GM20000 (cell line): ENCODE data around the gene CDK5RAP2.

ENCODE experiments used
- DNase-seq: peaks from one replicate; pipeline ENCODE4 v3.0.0; 2012; ENCODE audit warnings: low spot score
- CTCF ChIP-seq: IDR thresholded peaks from 2 replicates; pipeline ENCODE4 v1.5.1; 2012; ENCODE audit warnings: mild to moderate bottlenecking, control low read depth; ENCODE audit errors: extremely low read depth, missing control alignments

The CDK5RAP2 gene

GRCh38 chr9:120397453-120397852 lies 182.5 kb downstream of the CDK5RAP2 start:
- DNase-seq, result no peak
- no peak for TF ChIP-seq CTCF

- DNase-seq, result no peak
- TF ChIP-seq CTCF, result no peak
Measured at GRCh38 chr9:120396931-120397330, 183.0 kb downstream of the CDK5RAP2 start.

- TF ChIP-seq CTCF, result no peak
- DNase-seq, result no peak
Measured at GRCh38 chr9:120396418-120396817, 183.5 kb downstream of the CDK5RAP2 start.

- no peak for DNase-seq
- no peak for TF ChIP-seq CTCF
Measured at GRCh38 chr9:120395376-120395775, 184.6 kb downstream of the CDK5RAP2 start.

GRCh38 chr9:120394058-120394669 lies 185.8 kb downstream of the CDK5RAP2 start:
- no peak for DNase-seq
- TF ChIP-seq CTCF, result no peak

GRCh38 chr9:120393386-120394057 lies 186.4 kb downstream of the CDK5RAP2 start:
- TF ChIP-seq CTCF, result no peak
- no peak for DNase-seq

GRCh38 chr9:120392711-120393110 lies 187.3 kb downstream of the CDK5RAP2 start:
- DNase-seq, result no peak
- TF ChIP-seq CTCF, result no peak
